Bronchus fibroblast of lung (primary cell): ENCODE data around the gene PGK1. TPM values are rescaled to one million over a fixed set of nuclear protein-coding genes. Genes with fewer than 3 reads are reported as not detected.

Experiments
- total RNA-seq: library from RNA; depleted of rRNA; stranded (reverse); fragments of >200 nt; gene quantifications from 2 replicates; pipeline ENCODE4 v1.2.3, GENCODE V29; 2015

PGK1 gene
- 240 and 248 TPM in 2 replicates for total RNA-seq

GRCh38 chrX:78103623-78104446 lies at the start of gene PGK1:
PGK1 (plus strand) TSS chrX:78104248; CDS start chrX:78104341, 93 bp downstream.

GRCh38 chrX:78139160-78140123 lies 35.4 kb downstream of the PGK1 start, which contains the start of gene TAF9B:
TAF9B (minus strand) TSS chrX:78139650; CDS start chrX:78139611, 39 bp downstream.

Other genes with a start within 250 kb of the PGK1 start
- 30.6 and 37.7 TPM in 2 replicates for gene MAGT1, start 208.8 kb upstream of the PGK1 start, total RNA-seq
- gene COX7B, start 204.8 kb upstream of the PGK1 start, total RNA-seq, result 382 and 501 TPM in 2 replicates
- gene ATP7A, start 193.6 kb upstream of the PGK1 start, total RNA-seq, result 4.8 and 5.5 TPM in 2 replicates
- gene PGAM4, start 134.6 kb upstream of the PGK1 start, total RNA-seq, result not detected in 2 replicates
- gene TAF9B, start 35.4 kb downstream of the PGK1 start, total RNA-seq, result 28.4 and 29.9 TPM in 2 replicates
- gene CYSLTR1, start 223.4 kb downstream of the PGK1 start, total RNA-seq, result not detected in 2 replicates